NCI-H2196 treated with DMSO at 0.1 percent for 48 hours (cell line): ENCODE data around the gene KLHL14.

Source experiments
- DNase-seq: peaks from one replicate; lab custom pipeline; 2025; ENCODE audit not compliant: unreplicated experiment; lab: John Stamatoyannopoulos, UW

KLHL14 gene

DNA sequence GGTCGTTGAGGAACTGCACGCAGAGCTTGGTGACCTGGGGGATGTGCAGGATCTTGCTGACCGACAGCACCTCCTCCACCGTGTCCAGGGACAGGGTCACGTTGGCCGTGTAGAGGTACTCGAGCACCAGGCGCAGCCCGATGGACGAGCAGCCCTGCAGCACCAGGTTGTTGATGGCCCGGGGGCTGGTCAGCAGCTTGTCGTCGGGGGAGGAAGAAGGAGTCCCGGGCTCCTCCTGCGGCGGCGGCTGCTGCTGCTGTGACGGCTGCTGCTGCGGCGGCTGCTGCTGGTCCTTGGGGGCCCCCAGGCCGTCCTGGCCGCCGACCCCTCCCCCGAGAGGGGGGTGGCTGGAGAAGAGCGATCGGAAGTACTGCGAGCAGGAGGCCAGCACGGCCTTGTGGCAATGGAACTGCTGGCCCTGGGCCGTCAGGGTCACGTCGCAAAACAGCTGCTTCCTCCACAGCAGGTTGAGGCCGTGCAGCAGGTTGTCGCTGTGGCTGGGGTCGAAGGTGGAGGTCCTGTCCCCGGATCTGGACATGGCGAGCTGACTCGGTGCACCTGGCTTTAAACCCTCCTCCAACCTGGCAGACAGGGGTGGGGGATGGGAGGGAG lies 2.7 kb downstream of the KLHL14 start:
- DNase-seq, result no peak

DNA sequence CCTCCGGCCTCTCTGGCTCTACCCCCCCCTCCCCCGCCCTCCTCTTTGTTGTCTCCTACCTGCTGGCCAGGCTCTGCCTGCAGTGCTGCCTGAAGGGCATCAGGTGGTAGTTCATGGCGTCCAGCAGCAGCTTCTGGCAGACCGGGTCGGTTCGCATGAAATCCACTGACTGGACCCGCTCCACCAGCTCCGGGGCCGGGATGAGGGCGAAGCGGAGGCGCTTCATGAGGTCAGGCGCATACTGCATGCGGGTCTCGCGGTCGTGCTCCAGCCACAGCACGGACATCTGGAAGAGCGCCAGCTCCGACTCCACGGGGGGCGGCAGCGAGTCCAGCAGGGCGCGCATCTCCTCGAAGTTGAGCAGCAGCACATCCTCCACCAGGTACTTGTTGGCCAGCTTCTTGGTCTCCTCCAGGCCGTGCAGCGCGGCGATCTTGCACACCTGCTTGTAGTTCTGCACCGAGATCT lies 3.2 kb downstream of the KLHL14 start:
- peak; percentile 47 for DNase-seq

DNA sequence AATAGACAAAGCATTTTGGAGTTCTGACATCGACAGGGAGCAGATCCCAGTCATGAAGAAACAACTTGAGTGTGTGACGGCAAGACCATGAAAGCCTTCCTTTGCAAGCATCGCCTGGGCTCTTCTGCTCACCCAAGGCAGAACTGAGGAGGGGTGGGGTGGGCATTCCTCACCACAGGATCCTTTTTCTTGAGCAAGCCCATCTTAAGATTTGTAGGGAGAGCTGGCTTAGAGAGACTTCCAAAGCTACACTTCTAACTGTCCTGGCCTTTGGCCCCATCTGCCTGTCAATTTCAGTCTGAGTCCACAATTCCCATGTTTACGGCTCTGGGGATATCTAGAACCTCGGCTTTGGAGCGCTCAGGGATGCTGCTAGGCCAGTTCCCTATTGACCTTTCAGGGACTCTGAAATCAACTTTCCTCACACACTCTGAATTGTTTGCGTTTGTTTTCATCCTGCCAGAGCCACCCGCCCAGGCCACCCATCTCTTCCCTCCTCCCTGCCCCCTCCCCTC lies 3.7 kb downstream of the KLHL14 start:
- DNase-seq, result no peak

DNA sequence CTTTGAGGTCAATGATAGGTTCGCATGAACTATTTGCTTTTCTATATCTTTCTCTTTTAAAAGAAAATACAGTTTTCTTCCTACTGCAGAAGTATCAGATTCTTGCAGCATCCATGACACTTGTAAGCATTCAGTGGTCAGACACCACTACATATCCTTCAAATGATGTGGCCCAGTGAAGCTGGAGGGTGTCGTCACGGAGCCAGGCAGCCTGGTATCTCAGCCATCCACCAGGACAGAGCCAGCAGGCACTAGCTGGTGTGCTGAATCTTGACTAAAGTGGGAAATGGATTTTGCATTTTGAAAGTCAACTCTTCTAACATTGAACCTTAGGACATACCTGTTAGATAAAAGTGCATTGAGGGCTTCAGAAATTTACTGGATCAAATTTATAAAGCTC lies 5.4 kb downstream of the KLHL14 start:
- DNase-seq, result no peak

DNA sequence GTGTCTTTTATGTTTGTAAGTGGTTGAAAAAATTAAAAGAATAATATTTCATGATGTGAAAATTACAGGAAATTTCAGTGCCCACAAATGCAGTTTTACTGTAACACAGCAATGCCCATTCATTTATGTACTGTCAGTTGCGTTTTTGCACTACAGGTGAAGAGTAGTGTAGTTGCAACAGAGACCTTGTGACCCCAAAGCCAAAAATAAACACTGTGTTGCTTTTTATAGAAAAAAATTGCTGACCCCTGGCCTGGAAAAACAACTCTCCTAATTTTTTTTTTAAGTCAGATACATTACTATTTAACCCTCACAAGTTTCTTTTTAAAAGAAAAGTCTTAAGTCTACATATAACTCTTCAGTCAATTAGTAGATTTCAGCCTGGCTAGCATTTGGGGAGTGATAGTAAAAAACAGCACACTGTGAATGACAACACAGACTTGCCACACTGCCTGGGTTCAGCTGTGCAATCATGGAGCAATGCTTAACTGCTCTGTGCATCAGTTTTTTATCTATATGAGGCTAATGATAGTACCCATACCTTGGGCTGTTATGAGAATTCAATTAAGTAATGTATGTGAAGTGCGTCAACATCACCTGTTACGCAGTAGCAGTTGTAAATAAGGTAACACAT lies 8.1 kb downstream of the KLHL14 start:
- no peak for DNase-seq

DNA sequence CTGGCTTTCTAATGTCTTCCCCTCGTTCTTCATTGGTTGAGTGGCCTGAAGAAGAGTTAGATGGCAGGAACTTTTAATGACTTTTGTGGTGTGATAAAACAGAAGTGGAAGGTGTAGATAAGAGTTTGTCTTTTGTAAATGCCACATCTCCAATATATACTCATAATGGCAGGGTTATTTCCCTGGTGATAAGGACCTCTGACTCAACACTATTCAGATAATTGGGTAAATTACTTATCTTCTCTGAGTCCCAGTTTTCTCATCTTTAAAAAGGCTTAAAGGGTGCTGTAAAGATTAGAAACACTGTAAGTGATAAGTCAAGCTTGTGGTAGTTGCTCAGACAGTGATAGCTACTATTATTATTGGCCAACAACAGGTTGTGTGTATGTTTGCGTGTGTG lies 9.5 kb downstream of the KLHL14 start:
- DNase-seq, result no peak

DNA sequence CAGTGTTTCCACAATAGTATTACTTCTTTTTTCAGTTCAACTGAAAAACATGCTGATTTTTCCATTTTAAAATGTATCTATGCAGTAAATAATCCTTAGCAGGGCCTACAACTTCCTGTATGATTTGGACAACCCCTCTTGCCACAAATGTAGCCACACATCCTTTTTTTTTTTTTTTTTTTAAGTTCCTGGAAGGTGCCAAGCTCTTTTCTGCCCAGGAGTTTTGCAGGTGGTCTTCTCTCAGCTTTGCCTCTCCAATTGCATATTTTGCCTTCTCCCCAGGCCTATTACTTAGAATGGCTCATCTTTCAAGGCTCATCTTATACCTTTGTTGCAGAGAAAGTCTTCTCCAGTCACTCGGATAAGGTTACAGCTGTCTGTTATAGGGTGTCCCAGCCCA lies 11.6 kb downstream of the KLHL14 start:
- DNase-seq, result no peak

DNA sequence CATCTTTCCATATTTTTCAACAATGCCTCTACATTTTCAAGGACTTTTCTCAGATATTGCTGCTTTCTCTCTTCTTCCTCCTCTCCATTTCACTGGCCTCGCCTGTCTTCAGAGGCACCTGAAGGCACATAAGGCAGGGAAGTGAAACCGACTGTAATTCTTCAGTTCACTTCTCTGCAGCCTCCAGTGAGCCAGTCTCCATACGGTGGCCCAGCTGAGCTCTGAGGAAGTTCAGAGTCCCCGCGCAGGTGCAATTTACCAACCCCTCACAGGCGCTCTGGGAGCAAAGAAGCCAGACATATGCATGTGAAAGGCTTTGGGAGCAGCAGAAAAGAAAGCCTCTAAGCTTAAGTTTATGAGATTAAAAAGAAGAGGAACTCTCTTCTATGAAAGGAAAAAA lies 12.4 kb downstream of the KLHL14 start:
- no peak for DNase-seq

DNA sequence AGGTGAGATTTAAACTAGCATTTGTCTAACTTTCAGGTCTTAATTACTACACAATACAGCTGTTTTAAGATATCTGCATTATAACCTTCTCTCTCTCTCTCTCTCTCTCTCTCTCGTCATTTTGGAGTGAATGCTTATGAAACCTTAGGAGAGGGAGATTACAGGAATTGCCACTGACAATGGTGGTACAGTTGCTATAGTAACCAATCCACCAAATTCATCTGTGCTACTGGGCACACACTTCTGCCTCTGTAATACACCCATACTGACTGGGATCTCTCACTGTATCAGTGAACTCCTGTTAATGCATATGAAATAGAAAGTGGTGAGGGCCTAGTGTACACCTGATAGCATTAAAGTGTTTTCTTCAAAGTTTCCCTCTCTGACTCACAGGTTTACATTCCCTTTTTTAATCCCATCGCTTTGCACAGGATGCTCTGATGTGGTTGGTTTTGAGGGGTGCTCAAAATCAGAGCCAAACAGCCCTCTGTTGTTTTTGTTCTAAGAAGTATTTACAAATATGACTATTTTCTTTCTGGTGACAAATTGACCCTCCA lies 13.1 kb downstream of the KLHL14 start:
- DNase-seq, result no peak

DNA sequence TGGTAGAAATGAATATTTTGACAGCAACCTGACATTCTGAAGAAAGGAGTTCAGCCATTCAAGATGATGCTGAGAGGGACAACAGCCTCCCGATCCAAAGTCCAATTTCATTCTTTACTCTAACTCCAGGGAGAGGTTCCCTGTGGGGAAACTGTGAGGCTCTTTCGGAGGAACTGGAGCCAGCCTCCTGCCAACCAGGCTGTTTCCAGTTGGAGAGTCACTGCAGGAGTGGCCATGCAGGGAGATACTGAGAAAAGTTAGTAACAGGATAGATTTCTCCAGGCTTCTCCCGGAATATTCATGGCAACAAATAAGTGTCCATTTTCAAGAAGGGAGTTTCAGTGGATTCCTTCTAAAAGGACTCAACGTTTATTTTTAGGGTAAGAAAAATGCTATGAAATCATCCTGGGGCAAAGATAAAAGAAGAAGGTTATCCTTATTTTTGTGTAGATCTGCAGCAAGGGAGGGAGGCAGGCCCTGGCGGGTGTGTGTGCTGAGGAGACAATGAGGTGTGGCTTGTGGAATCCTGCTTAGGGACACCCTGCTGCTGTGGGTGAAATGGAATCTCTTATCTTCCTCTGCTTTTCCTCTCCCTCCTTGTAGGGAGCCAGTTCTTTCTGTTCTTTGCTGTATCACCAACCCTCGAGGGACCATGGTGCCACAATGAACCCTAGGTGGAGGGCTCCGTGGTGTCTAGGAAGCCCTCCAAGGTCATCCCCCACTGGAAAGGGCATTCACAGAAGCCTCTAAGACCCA lies 18.1 kb downstream of the KLHL14 start:
- DNase-seq, result no peak

DNA sequence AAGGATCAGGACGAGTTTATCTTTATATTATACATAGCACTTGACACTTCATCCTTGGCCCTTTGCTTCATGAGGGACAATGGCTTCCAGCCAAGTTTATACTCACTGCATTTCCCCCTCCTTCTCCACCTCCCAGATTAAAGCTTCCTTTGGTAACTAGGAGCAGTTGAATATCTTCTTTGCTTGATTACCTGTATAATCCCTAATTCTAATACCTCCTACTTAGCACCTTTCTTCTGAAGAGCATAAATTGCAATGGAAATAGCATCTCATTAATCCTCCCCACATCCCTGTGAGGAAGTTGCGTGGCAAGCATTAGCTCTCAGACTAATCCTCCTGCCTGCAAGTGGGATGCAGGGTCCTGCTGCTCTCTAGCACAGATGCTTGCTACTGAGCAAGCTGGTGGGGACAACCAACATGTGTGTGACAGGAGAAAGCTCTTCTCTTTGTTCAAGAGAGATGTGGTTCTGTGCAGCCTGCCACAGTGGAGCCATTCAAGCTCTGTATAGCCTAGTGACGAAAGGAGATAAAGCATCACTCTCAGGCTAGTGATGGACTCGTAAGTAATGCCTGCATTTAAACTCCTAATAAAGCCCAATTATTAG lies 19.1 kb downstream of the KLHL14 start:
- DNase-seq, result no peak

DNA sequence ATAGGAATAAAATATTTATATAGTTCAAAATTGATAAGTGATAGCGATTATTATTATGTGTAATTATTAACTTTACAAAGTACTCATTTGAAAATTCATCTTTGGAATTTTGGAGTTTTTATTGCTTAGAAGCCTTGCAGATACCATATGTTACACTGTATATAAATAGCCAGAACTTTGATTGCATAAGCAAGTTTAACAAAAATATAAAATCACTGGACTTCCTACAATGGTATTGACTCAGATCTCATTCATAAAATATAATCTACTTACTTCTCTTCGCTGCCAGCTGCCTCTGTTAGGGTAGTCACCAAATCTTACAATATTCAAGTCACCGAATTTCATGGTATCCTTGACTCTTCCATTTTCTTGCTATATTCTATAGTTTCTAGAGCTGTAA lies 22.5 kb downstream of the KLHL14 start:
- no peak for DNase-seq

DNA sequence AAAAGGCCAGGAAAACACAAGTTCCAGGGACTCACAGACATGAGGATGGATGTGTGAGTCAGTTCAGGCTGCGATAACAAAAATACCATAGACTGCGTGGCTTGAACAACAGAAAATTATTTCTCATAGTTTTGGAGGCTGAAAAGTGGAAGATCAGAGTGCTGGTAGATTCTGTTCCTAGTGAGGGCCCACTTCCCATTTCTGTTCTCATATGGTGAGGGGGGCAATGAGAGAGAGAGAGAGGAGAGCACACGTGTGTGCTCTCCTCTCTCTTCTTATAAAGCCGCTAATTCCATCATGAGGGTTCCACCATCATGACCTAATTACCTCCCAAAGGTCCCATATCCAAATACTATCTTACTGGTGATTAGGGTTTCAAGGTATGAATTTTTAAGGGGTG lies 23.0 kb downstream of the KLHL14 start:
- DNase-seq, result no peak

DNA sequence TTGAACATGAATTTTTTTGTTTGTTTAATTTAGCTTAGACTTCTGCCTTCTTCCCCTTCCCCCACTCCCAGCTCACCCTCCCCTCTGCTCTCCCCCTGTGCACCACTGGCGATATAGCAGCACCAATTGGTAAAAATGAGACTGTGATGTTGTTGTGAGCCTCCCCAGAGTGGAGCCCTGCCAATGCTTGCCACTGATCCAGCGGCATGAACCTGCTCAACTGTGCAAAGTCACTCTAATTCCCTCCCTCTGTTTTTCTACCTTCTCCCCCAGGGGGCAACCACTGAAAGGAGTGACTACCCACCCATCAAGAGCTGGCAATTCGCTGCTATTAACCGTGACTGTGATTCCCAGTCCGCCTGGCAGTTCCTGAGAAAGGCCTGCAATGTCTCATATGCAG lies 30.2 kb downstream of the KLHL14 start:
- no peak for DNase-seq

DNA sequence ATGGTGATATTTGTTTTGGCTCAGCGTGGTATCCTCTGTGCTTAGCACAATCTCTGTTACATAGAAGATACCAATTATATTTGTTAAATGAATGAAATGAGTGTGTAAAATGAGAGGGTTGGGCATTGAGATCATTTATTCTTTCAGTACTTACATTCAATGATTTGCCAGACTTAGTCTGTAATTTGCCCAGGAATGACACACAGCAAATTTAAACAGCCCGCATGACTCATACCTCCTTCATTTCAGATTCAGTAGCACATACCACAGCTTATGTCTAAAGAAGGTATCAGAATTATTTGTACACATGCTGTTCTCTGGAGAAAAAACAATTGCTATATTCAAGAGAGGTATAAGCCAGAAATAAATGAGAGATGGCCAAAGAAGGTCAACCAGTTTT lies 37.0 kb downstream of the KLHL14 start:
- peak; percentile 52 for DNase-seq

DNA sequence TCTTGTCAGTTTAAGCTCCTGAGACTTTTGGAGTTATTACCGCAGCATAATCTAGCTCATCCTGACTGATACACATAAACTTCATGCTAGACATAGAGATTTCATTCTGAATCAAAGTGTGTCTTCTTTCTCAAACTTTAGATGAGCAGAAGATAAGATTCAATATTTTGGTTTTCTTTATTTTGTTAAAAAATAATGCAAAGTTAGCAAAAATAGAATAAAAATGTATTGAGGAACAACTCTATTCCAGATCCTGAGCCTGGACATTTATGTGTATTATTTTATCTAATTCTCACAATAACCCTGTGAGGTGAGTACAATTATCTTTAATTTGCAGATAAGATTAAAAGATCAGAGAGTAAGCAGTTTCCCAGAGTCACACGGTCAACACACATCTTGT lies 38.4 kb downstream of the KLHL14 start:
- DNase-seq, result no peak

DNA sequence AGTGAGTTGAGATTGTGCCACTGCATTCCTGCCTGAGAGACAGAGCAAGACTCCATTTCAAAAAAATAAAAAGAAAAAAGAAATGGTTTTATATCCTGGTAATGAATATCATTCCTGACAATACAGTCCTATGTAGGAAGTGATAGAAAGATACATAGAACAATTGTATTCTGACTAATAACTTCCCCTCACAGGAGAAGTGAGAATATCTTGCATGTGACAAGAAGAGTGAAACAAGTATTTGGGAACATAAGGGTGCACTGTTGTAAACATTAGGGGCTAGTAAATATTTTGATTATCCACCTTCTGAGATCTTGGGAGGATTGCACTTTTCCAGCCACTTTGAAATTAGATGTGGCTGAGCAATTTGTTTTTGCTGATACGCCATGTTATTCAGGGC lies 40.7 kb downstream of the KLHL14 start:
- no peak for DNase-seq

DNA sequence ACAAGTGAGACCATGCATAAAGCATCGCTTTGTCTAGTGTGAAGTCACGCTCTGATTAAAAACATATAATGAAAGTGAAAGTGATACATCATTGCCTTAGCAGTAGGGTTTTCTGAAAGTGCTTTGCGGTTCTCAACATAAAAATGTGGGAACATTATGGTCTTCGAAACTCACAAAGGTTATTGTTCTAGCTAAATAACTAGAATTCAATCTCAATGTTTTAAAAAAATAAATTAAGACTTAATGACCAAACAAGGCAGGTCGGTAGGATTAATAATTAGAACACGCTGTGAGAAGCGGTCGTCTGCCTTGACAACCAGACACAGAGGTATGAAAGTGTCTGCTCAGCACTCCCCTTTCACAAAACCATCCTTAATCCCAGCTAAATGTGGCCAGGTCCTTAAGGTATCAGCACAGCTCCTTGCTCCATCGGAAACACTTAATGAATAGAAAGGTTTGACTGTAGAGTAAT lies 42.2 kb downstream of the KLHL14 start:
- DNase-seq, result peak; percentile 52

DNA sequence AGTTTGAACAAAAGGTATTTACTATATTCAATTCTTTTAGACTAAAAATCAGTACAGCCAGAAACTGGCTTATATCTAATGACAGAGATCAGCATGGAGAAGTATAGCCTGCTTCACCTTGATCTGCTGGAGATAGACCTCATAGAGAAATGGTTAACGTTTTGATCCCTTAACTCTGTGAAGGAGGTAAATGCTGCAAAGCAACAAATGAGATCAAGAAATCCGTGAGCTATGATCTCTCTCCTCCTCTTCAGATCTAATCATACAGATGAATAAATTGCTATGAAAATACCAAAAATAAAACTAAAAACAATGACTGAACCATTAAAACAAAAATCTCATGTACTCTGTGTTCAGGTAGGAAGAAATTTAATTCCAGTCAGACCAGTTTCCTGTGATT lies 42.8 kb downstream of the KLHL14 start:
- no peak for DNase-seq

DNA sequence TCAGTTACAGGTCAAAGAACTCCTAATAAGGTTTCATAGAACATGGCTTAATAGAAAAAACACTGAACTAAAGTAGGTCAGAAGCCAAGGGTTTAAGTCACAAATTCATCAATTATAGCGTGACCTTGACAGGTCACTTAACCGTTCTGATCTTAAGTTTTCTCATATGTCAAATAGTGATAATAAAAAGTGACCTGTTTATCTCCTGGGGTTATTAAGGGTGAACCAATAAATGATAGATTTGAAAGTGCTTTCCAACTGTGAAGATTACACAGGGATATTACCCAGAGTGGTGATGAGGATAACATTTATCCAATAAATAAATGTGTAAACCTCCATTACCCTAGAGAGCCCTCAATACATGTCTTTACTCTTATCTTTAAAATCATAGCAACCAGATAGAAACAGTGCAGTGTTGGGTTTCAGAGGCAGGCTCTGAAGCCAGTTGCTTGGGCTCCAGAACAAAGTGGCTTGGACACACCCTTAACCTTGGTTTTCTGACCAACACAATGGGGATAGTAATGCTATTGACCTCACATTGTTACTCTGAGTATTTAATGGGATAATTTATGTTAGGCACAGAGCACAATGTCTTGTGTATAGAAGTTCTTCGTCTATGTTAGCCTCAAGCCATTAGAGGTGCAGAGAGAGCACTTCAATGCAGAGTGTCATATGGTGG lies 48.6 kb downstream of the KLHL14 start:
- no peak for DNase-seq

DNA sequence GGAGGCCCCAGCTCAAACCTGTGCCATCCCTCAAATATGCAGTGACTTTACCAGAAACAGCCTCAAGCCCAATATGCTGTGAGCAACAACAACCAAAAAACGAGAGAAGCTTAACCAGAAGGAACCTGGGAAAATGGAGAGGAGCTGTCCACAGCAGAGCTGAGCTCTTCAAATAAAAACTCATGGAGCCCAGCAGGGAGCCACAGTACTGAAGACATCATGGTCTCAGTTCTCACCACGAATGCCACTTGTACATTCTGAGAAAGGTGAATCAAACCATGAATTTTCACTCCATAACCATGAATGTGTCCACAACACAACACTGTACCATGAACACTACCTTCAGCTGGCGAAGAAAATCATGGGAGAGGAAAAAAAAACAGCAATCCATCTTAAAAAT lies 50.5 kb downstream of the KLHL14 start:
- DNase-seq, result no peak
